Measurements from ENCODE around the gene RABGEF1. TPM values are rescaled to one million over a fixed set of nuclear protein-coding genes. Genes with fewer than 3 reads are reported as not detected.
A peak's percentile ranks its signal among the peaks of the same experiment; 100 is the strongest.

Gene RABGEF1
- total and polyA plus RNA-seq, 2 experiments from 2014 or later = 16.3 to 28.1 TPM

DNA sequence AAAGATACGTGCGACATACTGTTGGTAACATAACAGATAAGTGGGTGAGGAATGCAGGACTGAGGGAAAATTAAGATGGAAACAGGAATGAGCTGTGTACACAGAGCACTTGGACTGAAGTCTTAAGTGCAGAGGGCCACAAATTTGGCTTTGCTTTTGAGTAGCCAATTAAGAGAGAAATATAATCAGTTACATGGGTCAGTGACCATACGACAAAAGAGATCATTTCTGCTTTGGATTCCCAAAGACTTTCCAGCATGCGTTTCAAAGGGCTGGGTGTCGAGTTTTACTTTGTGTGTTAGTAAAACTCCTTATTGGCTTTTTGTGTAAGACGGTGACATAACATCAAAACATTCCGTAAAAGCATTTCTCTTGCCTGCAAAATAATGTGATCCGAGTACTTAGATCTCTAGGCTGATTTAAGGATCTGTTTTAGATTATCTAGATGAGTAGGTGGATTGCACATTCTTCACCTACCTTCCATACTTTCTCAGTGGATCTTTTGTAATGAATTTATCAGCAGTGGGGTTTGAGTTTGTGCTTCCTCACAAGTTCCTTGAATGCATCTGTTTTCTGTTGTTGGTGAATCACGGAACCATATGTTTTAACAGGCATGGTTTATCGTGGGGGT, 7.5 kb downstream of the RABGEF1 start:
- H4K20me1 ChIP-seq (ENCODE audit: insufficient read depth, poor library complexity, severe bottlenecking) = peaks cover 55% of the 10 kb centered on the region
- no peak overlapping the region for H2AFZ ChIP-seq
- peaks cover 4% of the 10 kb centered on the region for H3K4me1 ChIP-seq (ENCODE audit: insufficient read depth)
- 58% methylated on average over 10 of the region's 10 CpGs for WGBS (ENCODE audit: low lambda C conversion rate, missing lambda C conversion rate)
- H3K79me2 ChIP-seq = peaks cover 98% of the 10 kb centered on the region
- H3K4me2 ChIP-seq = peak overlapping the region; percentile 19
- no peak overlapping the region for H3K27ac ChIP-seq
- no peak for DNase-seq (ENCODE audit: low spot score)
- H3K27me3 ChIP-seq = no peaks in the 10 kb centered on the region
- H3K9me3 ChIP-seq (ENCODE audit: low read depth) = no peaks in the 10 kb centered on the region
- H3K4me3 ChIP-seq = no peak overlapping the region
- H3K36me3 ChIP-seq (replicated peaks; ENCODE audit: insufficient read depth, low read depth) = no peaks in the 10 kb centered on the region
- no peaks in the 10 kb centered on the region for H3K9me2 ChIP-seq (replicated peaks; ENCODE audit: insufficient read depth)
- TF ChIP-seq EZH2 (IDR thresholded peaks at IDR 0.05; ENCODE audit: borderline replicate concordance) (no peak), EZH2phosphoT487 (IDR thresholded peaks at IDR 0.05; ENCODE audit: low read depth, severe bottlenecking, unreplicated experiment) (no peak)
- TF ChIP-seq, protein P1, sequence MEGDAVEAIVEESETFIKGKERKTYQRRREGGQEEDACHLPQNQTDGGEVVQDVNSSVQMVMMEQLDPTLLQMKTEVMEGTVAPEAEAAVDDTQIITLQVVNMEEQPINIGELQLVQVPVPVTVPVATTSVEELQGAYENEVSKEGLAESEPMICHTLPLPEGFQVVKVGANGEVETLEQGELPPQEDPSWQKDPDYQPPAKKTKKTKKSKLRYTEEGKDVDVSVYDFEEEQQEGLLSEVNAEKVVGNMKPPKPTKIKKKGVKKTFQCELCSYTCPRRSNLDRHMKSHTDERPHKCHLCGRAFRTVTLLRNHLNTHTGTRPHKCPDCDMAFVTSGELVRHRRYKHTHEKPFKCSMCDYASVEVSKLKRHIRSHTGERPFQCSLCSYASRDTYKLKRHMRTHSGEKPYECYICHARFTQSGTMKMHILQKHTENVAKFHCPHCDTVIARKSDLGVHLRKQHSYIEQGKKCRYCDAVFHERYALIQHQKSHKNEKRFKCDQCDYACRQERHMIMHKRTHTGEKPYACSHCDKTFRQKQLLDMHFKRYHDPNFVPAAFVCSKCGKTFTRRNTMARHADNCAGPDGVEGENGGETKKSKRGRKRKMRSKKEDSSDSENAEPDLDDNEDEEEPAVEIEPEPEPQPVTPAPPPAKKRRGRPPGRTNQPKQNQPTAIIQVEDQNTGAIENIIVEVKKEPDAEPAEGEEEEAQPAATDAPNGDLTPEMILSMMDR (IDR thresholded peaks at IDR 0.05; ENCODE audit: poor library complexity) = no peak

DNA sequence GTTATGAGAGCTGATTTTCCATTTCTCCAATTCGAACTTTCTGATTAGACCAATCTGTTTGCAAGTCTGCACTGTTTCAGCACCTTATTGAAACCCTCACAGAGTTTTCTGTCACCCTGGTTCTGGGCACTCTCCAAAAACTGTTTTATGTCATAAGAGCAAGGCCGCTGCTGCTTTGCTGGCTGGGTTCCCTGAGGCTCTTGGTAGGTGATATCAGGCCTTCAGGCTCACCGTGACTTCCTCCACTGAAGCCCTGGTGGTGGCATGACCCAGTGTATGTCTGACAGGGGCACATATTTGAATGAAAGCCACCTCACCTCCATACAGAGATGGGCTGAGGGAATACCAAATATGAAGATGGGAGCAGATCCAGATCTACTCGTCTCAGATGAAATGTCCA, 8.3 kb downstream of the RABGEF1 start:
- Histone ChIP-seq H3K9me2 (replicated peaks; ENCODE audit: insufficient read depth) (no peaks in the 10 kb centered on the region), H3K79me2 (peaks cover 98% of the 10 kb centered on the region), H3K4me2 (no peak overlapping the region), H3K4me1 (ENCODE audit: insufficient read depth) (peaks cover 4% of the 10 kb centered on the region), H3K36me3 (replicated peaks; ENCODE audit: insufficient read depth, low read depth) (no peaks in the 10 kb centered on the region), H3K27ac (no peak overlapping the region), H3K27me3 (no peaks in the 10 kb centered on the region), H3K9me3 (ENCODE audit: low read depth) (no peaks in the 10 kb centered on the region), H2AFZ (no peak overlapping the region), H3K4me3 (no peak overlapping the region), H4K20me1 (ENCODE audit: insufficient read depth, poor library complexity, severe bottlenecking) (peaks cover 55% of the 10 kb centered on the region)
- WGBS (ENCODE audit: low lambda C conversion rate, missing lambda C conversion rate) = 74% methylated on average over 4 of the region's 4 CpGs
- TF ChIP-seq EZH2 (IDR thresholded peaks at IDR 0.05; ENCODE audit: borderline replicate concordance) (no peak), EZH2phosphoT487 (IDR thresholded peaks at IDR 0.05; ENCODE audit: low read depth, severe bottlenecking, unreplicated experiment) (no peak)
- TF ChIP-seq, protein P1 (IDR thresholded peaks at IDR 0.05; ENCODE audit: poor library complexity) = no peak
- no peak for DNase-seq (ENCODE audit: low spot score)

DNA sequence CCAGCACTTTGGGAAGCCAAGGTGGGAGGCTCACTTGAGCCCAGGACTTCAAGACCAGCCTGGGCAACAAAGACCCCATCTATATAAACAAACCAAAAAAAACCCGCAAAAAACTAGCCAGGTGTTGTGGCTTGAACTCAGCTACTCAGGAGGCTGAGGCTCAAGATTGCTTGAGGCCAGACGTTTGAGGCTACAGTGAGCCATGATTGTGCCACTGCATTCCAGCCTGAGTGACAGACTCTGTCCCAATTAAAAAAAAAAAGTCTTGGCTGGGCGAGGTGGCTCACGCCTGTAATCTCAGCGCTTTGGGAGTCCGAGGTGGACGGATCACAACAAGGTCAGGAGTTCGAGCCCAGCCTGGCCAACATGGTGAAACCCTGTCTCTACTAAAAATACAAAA, 11.4 kb downstream of the RABGEF1 start:
- no peak overlapping the region for H3K27ac ChIP-seq

More for the DNA sequence above, 11.4 kb downstream of the RABGEF1 start:
- Histone ChIP-seq H3K4me2 (no peak overlapping the region), H3K4me3 (no peak overlapping the region), H2AFZ (no peak overlapping the region), H3K36me3 (replicated peaks; ENCODE audit: insufficient read depth, low read depth) (no peaks in the 10 kb centered on the region), H3K79me2 (peaks cover 95% of the 10 kb centered on the region), H3K9me3 (ENCODE audit: low read depth) (no peaks in the 10 kb centered on the region), H3K9me2 (replicated peaks; ENCODE audit: insufficient read depth) (no peaks in the 10 kb centered on the region), H4K20me1 (ENCODE audit: insufficient read depth, poor library complexity, severe bottlenecking) (peaks cover 45% of the 10 kb centered on the region), H3K27me3 (no peaks in the 10 kb centered on the region), H3K4me1 (ENCODE audit: insufficient read depth) (peaks cover 4% of the 10 kb centered on the region)
- TF ChIP-seq, protein P1 (IDR thresholded peaks at IDR 0.05; ENCODE audit: poor library complexity) = no peak
- TF ChIP-seq EZH2 (IDR thresholded peaks at IDR 0.05; ENCODE audit: borderline replicate concordance) (no peak), EZH2phosphoT487 (IDR thresholded peaks at IDR 0.05; ENCODE audit: low read depth, severe bottlenecking, unreplicated experiment) (no peak)
- no peak for DNase-seq (ENCODE audit: low spot score)
- WGBS (ENCODE audit: low lambda C conversion rate, missing lambda C conversion rate) = 97% methylated on average over 8 of the region's 8 CpGs

Data from hepatocyte (in vitro differentiated cells).